T47D (cell line): Measurements from ENCODE around the gene NDUFA8.

Experiments used
- DNase-seq, 2 experiments: peaks; one replicate each; pipeline versions ENCODE4 v3.0.0 to v3.0.0-alpha.2; 2011 to 2012; ENCODE audit warnings: low read depth in 1 of 2, low spot score in 1 of 2
- JUND ChIP-seq: IDR thresholded peaks from 2 replicates; pipeline ENCODE4 v1.6.1; 2012; ENCODE audit warnings: low read depth
- in situ Hi-C: cut with HindIII; loops from 2 replicates; pipeline ENCODE4 v1.10.0; 2016; ENCODE audit warnings: low sequenced_read_pairs, low pct_unique_long_range_greater_than_20kb

The NDUFA8 gene

DNA sequence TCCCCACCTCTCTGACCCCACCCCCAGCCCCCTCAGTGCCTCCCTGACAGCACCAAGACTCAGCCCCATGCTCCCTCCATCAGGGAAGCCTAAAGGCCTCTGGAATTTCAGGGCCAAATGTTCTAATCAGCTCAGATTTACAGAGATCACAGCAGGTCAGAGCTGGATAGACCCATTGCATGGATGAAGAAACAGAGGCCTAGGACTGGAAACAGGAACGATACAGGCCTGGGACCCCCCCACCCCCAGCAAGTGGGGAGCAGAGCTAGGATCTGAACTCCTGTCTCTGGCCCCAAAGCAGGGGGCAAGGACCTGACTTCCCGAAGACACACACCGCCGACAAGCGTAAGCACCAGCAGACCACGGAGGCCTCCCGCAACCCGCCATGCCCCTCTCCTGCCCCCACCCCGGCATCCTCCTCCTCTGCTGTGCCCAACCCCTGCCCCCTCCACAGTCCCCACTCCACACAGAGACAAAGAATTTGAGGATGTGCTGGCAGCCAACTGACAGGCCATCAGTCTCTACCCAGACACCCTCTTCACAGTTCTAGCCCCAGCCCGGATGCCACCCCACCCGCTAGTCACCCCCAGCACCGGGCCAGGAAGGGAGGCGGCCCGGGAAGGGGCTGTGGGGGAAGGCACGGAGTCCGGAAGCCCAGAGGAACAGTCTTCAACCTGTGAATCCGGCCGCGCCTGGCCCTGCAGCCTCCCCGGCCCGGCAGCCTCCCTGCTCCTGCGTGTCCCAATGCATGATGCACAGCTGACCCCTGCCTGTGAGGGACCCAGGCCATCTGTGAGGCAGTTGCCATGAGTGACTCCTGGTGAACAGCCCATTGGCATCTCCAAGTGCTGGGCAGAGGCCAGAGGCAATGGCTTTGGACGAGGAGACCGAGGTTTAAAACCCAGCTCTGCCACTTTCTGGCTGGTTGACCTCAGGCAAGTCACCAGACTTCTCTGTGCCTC is 31.3 kb downstream of the NDUFA8 start:
- in situ Hi-C loops: no loop called here
- DNase-seq: no peak
- no peak for TF ChIP-seq JUND

DNA sequence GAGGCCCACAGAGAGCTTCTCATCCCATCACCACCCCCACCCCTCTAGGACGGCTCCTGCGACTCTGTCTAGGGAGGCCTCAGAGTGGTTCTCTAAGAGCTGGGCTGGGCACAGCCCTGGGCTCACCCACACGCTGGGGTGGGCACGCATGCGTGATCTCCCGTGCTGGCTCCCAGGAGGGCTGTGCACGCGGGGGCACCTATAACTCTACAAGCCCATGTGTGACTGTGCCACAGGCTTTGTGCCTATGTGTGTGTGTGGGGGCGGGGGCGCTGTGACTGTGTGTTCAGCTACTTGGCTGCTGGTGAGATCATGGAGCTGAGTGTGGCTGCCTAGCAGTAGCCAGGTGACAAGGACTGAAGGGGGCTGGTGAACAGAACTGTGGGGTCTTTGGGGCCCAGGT is 32.2 kb downstream of the NDUFA8 start:
- DNase-seq: no peak
- no peak for TF ChIP-seq JUND
- in situ Hi-C loops: no loop called here

GRCh38 chr9:122126331-122127261 is 33.0 kb downstream of the NDUFA8 start:
- DNase-seq: no peak
- in situ Hi-C loops: no loop called here

DNA sequence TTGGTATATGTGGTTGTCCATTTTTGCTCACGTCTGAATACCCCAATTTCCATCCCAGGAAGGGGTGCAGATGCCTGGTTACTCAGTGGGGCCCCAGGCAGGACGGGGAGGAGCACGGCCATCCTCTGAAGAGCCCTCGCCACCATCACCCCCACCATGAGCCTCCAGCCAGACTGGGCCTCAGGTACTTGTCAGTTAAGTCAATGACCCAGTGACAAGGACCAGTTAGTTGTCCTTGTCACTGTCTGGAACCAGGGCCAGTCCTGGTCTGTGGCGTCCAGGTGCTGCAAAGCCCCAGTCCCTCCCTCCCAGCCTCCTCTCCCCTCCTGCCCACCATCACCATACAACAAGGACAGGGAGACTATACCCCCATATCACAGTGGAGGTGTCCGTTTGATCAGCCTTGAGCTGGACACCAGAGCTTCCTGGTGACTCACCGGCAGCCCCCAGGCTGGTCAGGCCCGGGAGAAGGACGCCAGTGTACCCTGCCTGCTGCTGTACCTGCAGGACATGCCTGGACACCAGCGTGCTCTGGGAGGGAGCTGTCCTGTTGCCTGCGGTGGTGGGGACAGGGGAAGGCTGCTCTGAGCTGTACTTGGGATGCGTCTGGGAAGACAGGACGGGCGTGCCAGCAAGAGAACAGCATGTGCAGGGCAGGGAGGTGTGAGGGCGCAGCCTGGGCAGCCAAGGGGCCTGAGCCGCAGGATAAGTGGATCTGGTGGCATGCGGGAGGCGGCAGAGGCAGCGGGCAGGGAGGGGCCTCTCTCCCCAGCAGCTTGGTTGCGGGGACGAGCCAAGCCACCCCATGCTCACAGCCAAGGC is 33.9 kb downstream of the NDUFA8 start:
- in situ Hi-C loops: no loop called here
- no peak for DNase-seq
- TF ChIP-seq JUND: no peak

More at GRCh38 chr9:122126331-122127261, 33.0 kb downstream of the NDUFA8 start:
- no peak for TF ChIP-seq JUND

DNA sequence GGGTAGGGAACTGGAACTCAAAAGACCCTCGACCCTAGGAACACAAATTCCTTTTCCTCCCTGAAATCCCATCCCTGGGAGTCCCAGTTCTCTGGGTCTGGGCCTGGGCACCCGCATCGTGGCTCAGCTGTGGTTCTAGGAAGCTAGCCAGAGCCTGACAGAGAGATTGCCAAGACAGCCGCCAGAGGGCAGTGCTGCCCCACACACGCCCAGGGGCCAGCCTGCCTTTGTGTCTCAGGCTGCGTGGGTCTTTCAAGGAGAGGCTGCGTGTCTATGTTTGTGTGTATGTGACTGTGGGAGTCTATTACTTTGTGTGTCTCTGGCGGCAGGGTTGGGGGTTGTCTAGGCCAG is 34.4 kb downstream of the NDUFA8 start:
- no peak for TF ChIP-seq JUND
- in situ Hi-C loops: no loop called here
- DNase-seq: peak; percentile 86 to 95

DNA sequence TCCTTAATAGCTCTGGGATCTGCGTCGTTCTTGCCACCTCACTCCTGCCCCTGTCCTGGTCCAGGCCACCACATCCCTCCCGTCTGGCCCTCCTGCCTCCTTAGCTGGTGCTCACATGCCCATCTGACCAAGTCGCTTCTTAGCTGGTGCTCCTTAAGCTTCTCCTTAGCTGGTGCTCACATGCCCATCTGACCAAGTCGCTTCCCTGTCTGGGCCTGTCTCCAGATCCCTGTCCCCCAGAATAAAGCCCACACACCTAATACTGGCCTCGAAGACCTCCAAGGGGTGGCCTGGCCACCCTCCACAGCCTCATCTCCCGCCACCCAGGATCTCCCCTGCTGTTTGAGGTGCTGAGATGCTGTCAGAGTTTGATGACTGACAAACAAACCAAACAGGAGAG is 35.1 kb downstream of the NDUFA8 start:
- no peak for TF ChIP-seq JUND
- in situ Hi-C loops: no loop called here
- no peak for DNase-seq

DNA sequence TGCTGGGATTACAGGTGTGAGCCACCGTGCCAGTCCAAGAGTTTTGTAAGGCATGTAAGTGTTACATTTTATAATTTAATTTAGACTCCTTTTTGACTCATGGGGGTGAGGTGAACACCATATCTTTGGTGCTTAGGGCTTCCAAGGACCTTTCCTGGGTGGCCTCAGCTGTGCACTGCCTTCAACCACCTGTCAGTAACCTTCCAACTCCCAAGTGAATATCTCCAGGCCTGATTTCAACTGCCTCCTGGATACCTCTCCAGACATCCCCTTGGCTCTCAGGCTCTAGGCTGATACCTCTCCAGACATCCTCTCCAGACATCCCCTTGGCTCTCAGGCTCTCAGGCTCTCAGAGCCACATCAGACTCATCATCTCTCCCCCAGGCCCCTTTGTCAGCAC is 35.5 kb downstream of the NDUFA8 start:
- no peak for DNase-seq
- no peak for TF ChIP-seq JUND
- in situ Hi-C loops: no loop called here

GRCh38 chr9:122122903-122123632 is 36.5 kb downstream of the NDUFA8 start:
- DNase-seq: peak; percentile 85 to 86
- no peak for TF ChIP-seq JUND
- in situ Hi-C loops: no loop called here

DNA sequence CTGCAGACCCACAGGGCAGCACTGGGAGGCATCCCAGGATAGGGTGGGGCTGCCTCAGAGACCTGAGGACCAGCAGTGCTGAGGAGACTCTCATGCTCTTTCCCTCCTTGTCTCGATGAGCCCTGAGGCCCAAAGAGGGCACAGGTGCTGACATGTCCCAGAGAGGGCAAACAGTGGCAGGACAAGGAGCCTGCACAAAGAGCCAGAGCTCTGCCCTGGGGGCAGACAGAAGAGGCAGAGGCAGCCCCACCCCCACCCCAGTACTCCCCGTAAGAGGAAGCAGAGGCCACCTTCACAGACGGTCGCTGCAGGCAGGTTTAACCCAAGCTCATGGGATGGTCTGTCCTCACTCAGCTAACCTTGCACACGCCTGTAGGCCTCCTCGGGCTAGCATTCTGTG is 37.1 kb downstream of the NDUFA8 start:
- no peak for TF ChIP-seq JUND

GRCh38 chr9:122121931-122122330 is 37.6 kb downstream of the NDUFA8 start:
- TF ChIP-seq JUND: no peak
- in situ Hi-C loops: no loop called here
- DNase-seq: no peak

More for the DNA sequence above, 37.1 kb downstream of the NDUFA8 start:
- DNase-seq: peak in 1 of 2 experiments; percentile 35
- in situ Hi-C loops: no loop called here

GRCh38 chr9:122121391-122121790 is 38.2 kb downstream of the NDUFA8 start:
- in situ Hi-C loops: no loop called here
- no peak for DNase-seq
- no peak for TF ChIP-seq JUND
